H1 (cell line): ENCODE data around the gene C19orf18. TPM values are rescaled to one million over a fixed set of nuclear protein-coding genes. Genes with fewer than 3 reads are reported as not detected.

Experiments
- CTCF ChIA-PET: fragments of 300-600 bp; sonication (Branson Sonifier 250); formaldehyde crosslinking; loops from one replicate; lab custom pipeline; 2021; ENCODE audit not compliant: partially characterized antibody; lab: Charles Lee
- POLR2A ChIA-PET: fragments of 300-600 bp; sonication (Branson Sonifier 250); formaldehyde crosslinking; loops from one replicate; lab custom pipeline; 2021; ENCODE audit warnings: inconsistent platforms; ENCODE audit not compliant: partially characterized antibody; lab: Charles Lee
- DNase-seq, 2 experiments: peaks; one replicate each; pipeline versions ENCODE4 v3.0.0 to v3.0.0-alpha.2; 2010 to 2022; ENCODE audit warnings: low spot score in 2 of 2, low read depth in 1 of 2, mixed read lengths in 1 of 2
- FAIRE-seq: peaks from 2 replicates; lab custom pipeline; 2011; peaks lifted over from hg19 to GRCh38; lab: Jason Lieb, UNC
- H2AFZ ChIP-seq: 2 replicates; pipeline ENCODE4 v1.8.1; 2012; ENCODE audit warnings: low read length, inconsistent platforms
- H2AK5ac ChIP-seq: 2 replicates; pipeline ENCODE4 v1.6.1; 2013; ENCODE audit warnings: low read depth, low read length
- H2BK120ac ChIP-seq: replicated peaks from 2 replicates; pipeline ENCODE3; 2013; ENCODE audit warnings: low read depth, low read length, inconsistent platforms
- H2BK12ac ChIP-seq: 2 replicates; pipeline ENCODE4 v1.6.1; 2013; ENCODE audit warnings: low read depth, low read length
- H2BK15ac ChIP-seq: 2 replicates; pipeline ENCODE4 v1.6.1; 2013; ENCODE audit warnings: low read length
- H2BK20ac ChIP-seq: 2 replicates; pipeline ENCODE4 v1.6.1; 2013; ENCODE audit warnings: low read length
- H2BK5ac ChIP-seq: 2 replicates; pipeline ENCODE4 v1.6.1; 2013; ENCODE audit warnings: low read depth, low read length
- H3K14ac ChIP-seq: 2 replicates; pipeline ENCODE4 v1.6.1; 2013; ENCODE audit warnings: inconsistent platforms; ENCODE audit not compliant: insufficient read length
- H3K18ac ChIP-seq: 2 replicates; pipeline ENCODE4 v1.6.1; 2013; ENCODE audit warnings: low read length; ENCODE audit errors: extremely low read depth
- H3K23ac ChIP-seq: 2 replicates; pipeline ENCODE4 v1.6.1; 2013; ENCODE audit warnings: inconsistent platforms; ENCODE audit not compliant: insufficient read length
- H3K23me2 ChIP-seq: 2 replicates; pipeline ENCODE4 v1.6.1; 2013; ENCODE audit warnings: low read depth, low read length
- H3K27ac ChIP-seq: 2 replicates; pipeline ENCODE4 v1.6.1; 2011; ENCODE audit warnings: low read depth, low read length, inconsistent platforms
- H3K27me3 ChIP-seq, 4 experiments: replicated peaks in 1 of 4; 1 replicate in 1 of 4; 2 replicates in 3 of 4; pipeline versions ENCODE4 v1.6.1 to v1.8.1; 2011 to 2013; ENCODE audit warnings: low read length in 3 of 4, mild to moderate bottlenecking in 3 of 4, inconsistent platforms in 2 of 4, mixed read lengths in 2 of 4, moderate library complexity in 1 of 4; ENCODE audit not compliant: control insufficient read depth in 3 of 4, insufficient read depth in 3 of 4; ENCODE audit errors: extremely low read depth in 1 of 4
- H3K36me3 ChIP-seq, 4 experiments: 2 replicates each; pipeline versions ENCODE4 v1.6.1 to v1.8.1; 2011 to 2013; ENCODE audit warnings: mild to moderate bottlenecking in 4 of 4, low read length in 3 of 4, moderate library complexity in 2 of 4, control low read depth in 1 of 4, inconsistent platforms in 1 of 4; ENCODE audit not compliant: insufficient read depth in 4 of 4, control insufficient read depth in 2 of 4
- H3K4ac ChIP-seq: replicated peaks from 2 replicates; pipeline ENCODE3; 2013; ENCODE audit warnings: low read length, low read depth, mixed read lengths, inconsistent platforms; ENCODE audit not compliant: insufficient read length
- H3K4me1 ChIP-seq, 4 experiments: replicated peaks in 1 of 4; 1 replicate in 1 of 4; 2 replicates in 3 of 4; pipeline versions ENCODE4 v1.6.1 to v1.8.1; 2011 to 2013; ENCODE audit warnings: low read length in 3 of 4, inconsistent platforms in 2 of 4, mixed read lengths in 1 of 4; ENCODE audit not compliant: insufficient read depth in 4 of 4, control insufficient read depth in 3 of 4
- H3K4me2 ChIP-seq, 2 experiments: 2 replicates each; pipeline versions ENCODE4 v1.6.1 to v1.8.1; 2011 to 2013; ENCODE audit warnings: low read depth in 2 of 2, low read length in 2 of 2, control low read depth in 1 of 2, inconsistent platforms in 1 of 2, mild to moderate bottlenecking in 1 of 2; ENCODE audit not compliant: insufficient read depth in 1 of 2
- H3K4me3 ChIP-seq, 4 experiments: fragments of 200-600, 300-600 bp in 1 of 4; sonication (generic), shearing (Covaris generic), sonication (Bioruptor Twin) in 1 of 4; 2 replicates each; pipeline versions ENCODE4 v1.5.1 to v1.8.1; 2011 to 2016; ENCODE audit warnings: low read length in 4 of 4, low read depth in 3 of 4, control low read depth in 2 of 4, inconsistent platforms in 2 of 4, mild to moderate bottlenecking in 2 of 4, mixed read lengths in 1 of 4, moderate library complexity in 1 of 4; ENCODE audit not compliant: insufficient read depth in 2 of 4; ENCODE audit errors: extremely low read depth in 1 of 4
- H3K56ac ChIP-seq: replicated peaks from 2 replicates; pipeline ENCODE3; 2013; ENCODE audit warnings: low read depth, mild to moderate bottlenecking, mixed read lengths, low read length, inconsistent platforms; ENCODE audit not compliant: insufficient read length
- H3K79me1 ChIP-seq: 2 replicates; pipeline ENCODE4 v1.6.1; 2013; ENCODE audit warnings: low read depth, low read length, control low read depth
- H3K79me2 ChIP-seq, 2 experiments: 2 replicates each; pipeline versions ENCODE4 v1.6.1 to v1.8.1; 2012 to 2013; ENCODE audit warnings: low read length in 2 of 2, mild to moderate bottlenecking in 2 of 2, inconsistent platforms in 1 of 2; ENCODE audit not compliant: insufficient read depth in 2 of 2, control insufficient read depth in 1 of 2
- H3K9ac ChIP-seq, 4 experiments: replicated peaks in 1 of 4; 1 replicate in 1 of 4; 2 replicates in 3 of 4; pipeline versions ENCODE4 v1.6.1 to v1.8.1; 2011 to 2013; ENCODE audit warnings: low read depth in 3 of 4, low read length in 3 of 4, control low read depth in 2 of 4, mild to moderate bottlenecking in 2 of 4, moderate library complexity in 2 of 4, inconsistent platforms in 1 of 4; ENCODE audit errors: extremely low read depth in 1 of 4
- H3K9me3 ChIP-seq, 2 experiments: 2 replicates each; pipeline versions ENCODE4 v1.6.1 to v1.8.1; 2012 to 2013; ENCODE audit warnings: mild to moderate bottlenecking in 2 of 2, moderate library complexity in 2 of 2, control low read depth in 1 of 2, inconsistent platforms in 1 of 2, low read depth in 1 of 2, low read length in 1 of 2, mixed read lengths in 1 of 2; ENCODE audit not compliant: insufficient read depth in 2 of 2
- H4K20me1 ChIP-seq, 2 experiments: replicated peaks in 1 of 2; 2 replicates each; pipeline versions ENCODE3 to v1.8.1; 2011 to 2013; ENCODE audit warnings: inconsistent platforms in 2 of 2, low read length in 2 of 2, mild to moderate bottlenecking in 1 of 2; ENCODE audit not compliant: insufficient read depth in 2 of 2, control insufficient read depth in 1 of 2
- H4K5ac ChIP-seq: 2 replicates; pipeline ENCODE4 v1.6.1; 2013; ENCODE audit warnings: low read length, low read depth, mixed read lengths, inconsistent platforms; ENCODE audit not compliant: insufficient read length
- H4K8ac ChIP-seq: 2 replicates; pipeline ENCODE4 v1.8.0; 2013; ENCODE audit warnings: mild to moderate bottlenecking, moderate library complexity, low read length, inconsistent platforms; ENCODE audit not compliant: insufficient read depth; ENCODE audit errors: extremely low read depth
- H4K91ac ChIP-seq: replicated peaks from 2 replicates; pipeline ENCODE3; 2013; ENCODE audit warnings: low read length, mixed read lengths, inconsistent platforms; ENCODE audit not compliant: insufficient read length
- BRCA1 ChIP-seq: IDR thresholded peaks from 2 replicates; pipeline ENCODE4 v1.6.1; 2012; ENCODE audit warnings: low read depth, low read length, improper control_type of control experiment
- CTCF ChIP-seq, 3 experiments: IDR thresholded peaks; 1 replicate in 2 of 3; 2 replicates in 1 of 3; pipeline versions ENCODE4 v1.5.1 to v1.6.1; 2011; ENCODE audit warnings: low read length in 3 of 3, mild to moderate bottlenecking in 3 of 3, inconsistent platforms in 2 of 3, low read depth in 1 of 3, moderate library complexity in 1 of 3; ENCODE audit not compliant: insufficient read depth in 1 of 3; ENCODE audit errors: control extremely low read depth in 1 of 3
- E2F6 ChIP-seq: IDR thresholded peaks from 2 replicates; pipeline ENCODE4 v1.6.1; 2012; ENCODE audit warnings: inconsistent platforms
- GABPA ChIP-seq: IDR thresholded peaks from 2 replicates; pipeline ENCODE4 v1.6.1; 2011; ENCODE audit warnings: mild to moderate bottlenecking, low read length, moderate library complexity, borderline replicate concordance; ENCODE audit not compliant: insufficient read depth
- GTF2F1 ChIP-seq: IDR thresholded peaks from 2 replicates; pipeline ENCODE4 v1.6.1; 2012; ENCODE audit warnings: low read depth, low read length, improper control_type of control experiment, borderline replicate concordance
- HDAC6 ChIP-seq: IDR thresholded peaks from one replicate; pipeline ENCODE4 v1.7.1; 2012; ENCODE audit warnings: low read depth, mild to moderate bottlenecking, inconsistent platforms, low read length, moderate library complexity
- JUN ChIP-seq: IDR thresholded peaks from 2 replicates; pipeline ENCODE4 v1.6.1; 2011; ENCODE audit warnings: low read depth, mild to moderate bottlenecking, improper control_type of control experiment, low read length
- MAX ChIP-seq: IDR thresholded peaks from 2 replicates; pipeline ENCODE4 v1.6.1; 2012; ENCODE audit warnings: inconsistent platforms
- TAF7 ChIP-seq: optimal IDR thresholded peaks from 2 replicates; pipeline ENCODE3; 2011; ENCODE audit warnings: low read depth, mild to moderate bottlenecking, inconsistent platforms, low read length, moderate library complexity, borderline replicate concordance
- TBP ChIP-seq: IDR thresholded peaks from 2 replicates; pipeline ENCODE4 v1.6.1; 2011; ENCODE audit warnings: low read depth, low read length, improper control_type of control experiment
- WGBS, 2 experiments: shearing (Covaris generic) in 1 of 2; methylation state at CpG; one replicate each; pipeline versions ENCODE4 v1.1.6 to v1.1.7; 2013 to 2015; ENCODE audit warnings: low lambda C conversion rate in 2 of 2, mixed read lengths in 2 of 2, inconsistent platforms in 1 of 2, low coverage in 1 of 2, missing lambda C conversion rate in 1 of 2; ENCODE audit not compliant: insufficient replicate concordance in 2 of 2, insufficient coverage in 1 of 2, insufficient read length in 1 of 2; ENCODE audit errors: extremely low coverage in 1 of 2, missing lambda C conversion rate in 1 of 2; 5-methylcytosine and 5-hydroxymethylcytosine counted together
- polyA plus RNA-seq, 7 experiments: library from polyadenylated mRNA; depleted of rRNA in 3 of 7; stranded (reverse) in 5 of 7; unstranded in 2 of 7; fragments of >200 nt in 5 of 7; fragments of 200-250 nt in 2 of 7; gene quantifications; 1 replicate in 5 of 7; 2 replicates in 1 of 7; 4 replicates in 1 of 7; pipeline versions ENCODE4 v1.2.1 to v1.2.3, GENCODE V29; 2011 to 2013; ENCODE audit warnings: missing spikeins in 2 of 7, mixed read lengths in 2 of 7
- total RNA-seq: library from RNA; stranded (reverse); fragmentation: NEBNext Ultra II Directional; extraction: Animal tissue kit (Norgen Biotek cat#: 25700); gene quantifications from 2 replicates; pipeline ENCODE4 v1.2.1, GENCODE V29; 2021

Gene C19orf18
- total and polyA plus RNA-seq, 2 of the 8 experiments (the other 6 are each of a cell fraction or from before 2014, with no cell fraction given), result 0.12 to 0.99 TPM

GRCh38 chr19:57927587-57927986 is 46.7 kb downstream of the C19orf18 start:
- 97% methylated on average over 4 of the region's 4 CpGs; no CpG with 5 or more reads in 1 of the 2 experiments for WGBS, 2 experiments
- Histone ChIP-seq H3K14ac (no peak overlapping the region), H2AK5ac (no peak overlapping the region), H3K79me1 (peaks cover 2% of the 10 kb centered on the region; the same call in 1 of the 2 replicates), H2BK15ac (no peak overlapping the region), H4K5ac (no peak overlapping the region), H2BK20ac (no peak overlapping the region), H3K23me2 (no peaks in the 10 kb centered on the region), H3K23ac (no peak overlapping the region), H3K27ac (no peak overlapping the region), H3K27me3 (no peaks in the 10 kb centered on the region), H3K4ac (no peak overlapping the region), H2BK12ac (no peak overlapping the region), H3K9me3 (peaks cover 44 to 55% of the 10 kb centered on the region in 2 experiments), H3K79me2 (peaks cover 10 to 42% of the 10 kb centered on the region in 2 experiments), H3K56ac (no peak overlapping the region), H3K4me2 (no peak overlapping the region), H3K4me1 (no peaks in the 10 kb centered on the region), H3K9ac (no peak overlapping the region), H3K36me3 (peaks cover 38 to 94% (median 64%) of the 10 kb centered on the region in 4 experiments; a peak in 7 of 8 replicates), H4K8ac (no peak overlapping the region), H2BK120ac (no peak overlapping the region), H4K91ac (no peak overlapping the region), H4K20me1 (peaks cover 0 to 1% of the 10 kb centered on the region in 2 experiments), H3K18ac (no peak overlapping the region), H3K4me3 (no peak overlapping the region), H2AFZ (no peak overlapping the region), H2BK5ac (no peak overlapping the region)
- no peak for DNase-seq
- CTCF ChIA-PET, result no interaction called here
- POLR2A ChIA-PET, result no interaction called here
- no peak for FAIRE-seq
- no peak for TF ChIP-seq TBP
- no peak for TF ChIP-seq HDAC6
- TF ChIP-seq GTF2F1, result no peak
- no peak for TF ChIP-seq TAF7
- TF ChIP-seq MAX, result no peak
- no peak for TF ChIP-seq E2F6
- no peak for TF ChIP-seq CTCF (IDR thresholded peaks at IDR 0.05; ENCODE audit: control extremely low read depth in 1 of 3, insufficient read depth in 1 of 3, low read depth in 1 of 3, low read length in 3 of 3)
- TF ChIP-seq GABPA, result no peak
- no peak for TF ChIP-seq JUN
- TF ChIP-seq BRCA1, result no peak
